SW 1271 (cell line): ENCODE measurements around the gene MSI2.

ENCODE experiments used
- DNase-seq, 2 experiments: peaks; one replicate each; lab custom pipeline; 2025; lab: John Stamatoyannopoulos, UW

MSI2 gene

DNA sequence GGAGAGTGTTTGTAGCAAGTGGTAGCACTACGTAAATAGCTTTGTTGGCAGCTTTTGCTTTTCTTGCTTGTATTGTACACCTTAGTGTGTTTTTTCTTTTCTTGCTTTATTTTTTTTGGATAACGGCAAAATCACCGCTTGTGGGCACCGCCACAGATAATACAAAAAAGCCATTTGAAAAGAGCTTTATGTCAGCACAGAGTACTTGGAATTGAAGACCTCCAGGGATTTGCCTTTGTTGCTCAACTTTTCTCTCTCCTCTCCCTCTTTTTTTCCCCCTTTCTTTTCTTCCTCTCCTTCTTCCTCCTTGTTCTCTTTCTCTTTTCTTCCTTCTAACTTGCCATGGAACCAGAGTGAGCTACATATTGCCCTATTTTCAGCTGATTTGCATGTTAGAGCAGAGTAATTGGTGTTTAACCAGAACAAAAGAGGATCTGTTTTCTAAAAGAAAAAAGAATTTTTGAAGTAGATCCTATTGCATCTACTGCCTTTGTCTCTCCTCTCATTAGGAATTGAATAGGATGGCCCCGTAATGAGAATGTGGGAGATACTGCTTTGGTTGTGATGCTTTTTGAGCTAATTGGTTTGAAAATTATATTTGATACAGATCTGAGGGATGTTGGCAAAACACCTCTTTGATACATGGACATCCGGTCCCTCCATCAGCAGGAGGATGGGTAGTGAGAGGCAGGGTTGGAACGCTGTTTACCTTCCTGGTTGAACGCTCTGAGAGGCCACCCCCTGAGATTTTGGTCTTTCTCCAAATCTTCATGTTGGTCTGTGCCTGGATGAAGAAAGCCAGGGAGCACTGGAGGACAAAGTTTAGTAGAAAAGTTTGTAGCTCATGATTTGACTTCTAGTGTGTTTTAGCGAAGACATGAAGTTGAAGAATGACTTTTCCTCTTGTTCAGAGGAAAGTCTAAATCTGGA, 85.6 kb downstream of the MSI2 start:
- DNase-seq, result no peak

DNA sequence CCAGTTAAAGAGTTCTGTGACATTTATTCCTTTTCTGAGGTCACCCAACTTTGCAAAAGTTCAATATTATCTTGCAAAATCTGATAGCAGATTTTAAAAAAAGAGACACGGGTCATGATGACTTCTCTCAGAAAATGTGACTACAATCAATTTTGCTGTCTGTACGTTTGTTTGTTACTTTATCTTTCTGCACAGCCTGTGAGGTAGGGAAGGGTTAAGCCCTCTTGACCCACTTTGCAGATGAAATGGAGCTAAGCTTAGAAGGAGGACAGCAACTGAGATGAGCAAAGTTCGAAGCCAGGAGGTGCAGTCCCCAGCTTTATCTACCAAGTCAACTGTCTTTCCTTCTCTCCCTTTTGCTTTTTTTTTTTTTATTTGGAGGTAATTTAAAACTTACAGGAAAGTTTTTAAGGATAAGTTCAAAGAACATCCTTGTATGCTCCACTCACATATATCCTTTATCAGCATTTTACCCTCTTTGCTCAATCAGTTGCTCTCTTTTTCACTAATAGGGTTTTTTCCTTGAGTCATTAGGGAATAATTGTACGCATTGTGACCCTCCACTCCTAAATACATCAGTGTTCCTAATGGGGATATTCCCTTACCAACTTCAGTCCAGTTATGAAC, 86.8 kb downstream of the MSI2 start:
- DNase-seq, result no peak

DNA sequence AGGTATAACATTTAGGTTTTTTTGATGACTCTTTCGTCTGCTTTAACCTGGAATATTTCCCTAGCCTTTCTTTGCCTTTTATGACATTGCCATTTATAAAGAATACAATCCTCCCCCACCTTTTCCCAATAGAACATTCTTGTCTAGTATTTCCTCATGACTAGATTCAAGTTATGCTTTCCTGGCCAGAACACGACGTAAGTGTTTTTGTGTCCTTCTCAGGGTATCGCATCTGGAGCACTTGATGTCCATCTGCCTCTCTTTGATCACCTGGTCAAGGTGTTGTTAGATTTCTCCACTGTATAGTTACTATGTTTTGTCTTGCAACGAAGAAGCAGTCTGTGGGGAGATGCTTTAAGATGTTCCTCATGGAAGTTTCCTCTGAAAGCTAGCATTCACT, 87.4 kb downstream of the MSI2 start:
- no peak for DNase-seq

DNA sequence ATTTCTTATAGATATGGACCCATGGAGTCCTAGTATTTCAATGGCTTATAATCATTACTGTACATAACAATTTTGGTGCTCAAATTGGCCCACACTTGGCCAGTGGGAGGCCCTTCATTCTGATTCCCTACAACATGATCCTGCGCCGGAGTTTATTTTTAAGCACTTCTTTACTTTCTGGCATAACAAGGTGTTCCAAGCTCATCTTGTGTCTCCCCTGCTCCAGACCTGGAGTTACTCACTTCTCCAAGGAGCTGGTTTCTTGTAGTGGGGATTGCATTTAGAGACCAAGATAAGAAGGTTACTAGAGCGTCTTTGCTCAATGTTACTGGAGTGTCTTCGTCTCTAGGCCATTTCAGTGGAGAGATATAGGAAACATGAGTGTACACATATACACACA, 87.9 kb downstream of the MSI2 start:
- no peak for DNase-seq

DNA sequence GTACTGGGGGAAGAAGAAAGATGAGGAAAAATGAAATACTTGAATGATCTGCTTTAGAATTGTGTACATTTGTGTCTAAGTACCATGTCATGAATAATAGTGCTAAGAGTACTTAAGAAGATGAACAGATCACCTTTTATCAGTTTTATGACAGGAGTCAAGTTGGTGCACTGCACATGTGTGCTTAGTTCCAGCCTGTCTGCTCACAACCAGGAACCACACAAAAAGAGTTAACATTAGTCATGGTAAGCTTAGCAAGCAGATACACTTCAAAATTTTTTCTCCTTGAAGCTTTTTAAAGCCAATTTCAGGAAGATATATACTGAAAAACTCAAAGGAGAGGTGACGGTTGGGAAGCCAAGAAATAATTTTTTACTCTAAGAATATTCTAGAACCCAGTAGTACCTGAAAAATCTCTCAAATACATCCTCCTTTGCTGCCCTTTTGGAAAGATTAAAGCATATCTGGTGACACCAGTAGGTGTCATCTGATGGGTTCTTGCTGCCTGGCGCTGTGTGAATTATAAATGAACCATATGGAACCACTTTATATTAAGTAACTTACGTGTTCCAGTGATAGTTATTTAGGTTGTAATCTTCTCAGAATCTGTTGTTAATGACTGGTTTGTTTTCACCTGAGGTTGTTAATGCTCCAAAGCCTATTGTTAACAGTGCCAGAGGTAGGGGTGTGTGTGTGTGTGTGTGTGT, 93.4 kb downstream of the MSI2 start:
- no peak for DNase-seq

DNA sequence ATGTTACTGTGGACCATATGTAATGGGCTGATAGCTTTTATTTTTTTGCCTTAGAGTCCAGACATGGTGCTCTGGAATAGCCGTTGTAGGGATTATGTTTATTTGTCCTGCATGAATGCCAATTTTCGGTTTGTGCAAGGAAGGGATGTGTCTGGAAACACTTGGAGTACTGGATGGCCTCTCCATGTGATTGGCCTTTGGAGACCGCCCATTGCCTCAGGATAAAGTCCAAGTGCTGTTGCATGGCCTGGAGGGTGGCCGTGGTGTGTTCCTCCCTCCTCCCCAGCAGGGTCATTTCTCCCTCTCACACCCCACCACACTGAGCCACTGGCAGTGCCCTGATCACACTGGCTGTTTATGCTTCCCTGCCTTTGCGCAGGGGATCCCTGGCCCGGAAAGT, 93.9 kb downstream of the MSI2 start:
- DNase-seq, result no peak

DNA sequence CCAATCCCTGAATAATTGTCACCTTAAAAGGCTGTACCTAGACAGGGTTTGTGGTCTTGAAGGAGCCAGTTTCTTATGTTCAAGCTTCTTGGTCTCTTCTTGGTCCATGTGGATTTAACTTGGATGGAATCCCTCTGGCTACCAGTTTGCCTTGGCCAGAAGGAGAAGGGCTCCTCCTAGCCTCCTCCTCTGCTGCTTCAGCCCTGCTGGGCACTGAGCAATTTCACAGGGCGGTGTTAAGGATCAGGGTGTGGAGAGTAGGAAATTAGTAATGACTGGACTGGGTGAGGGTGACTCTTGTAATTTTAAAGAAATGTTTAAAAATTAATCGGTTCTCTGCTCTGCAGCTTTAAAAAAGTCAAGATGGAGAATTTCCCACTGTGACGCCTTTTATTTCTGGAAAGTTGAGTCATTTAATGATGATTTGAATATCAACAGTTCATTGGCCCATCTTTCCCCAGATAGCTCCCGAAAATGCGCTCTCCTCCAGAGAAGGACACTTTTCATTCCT, 96.4 kb downstream of the MSI2 start:
- no peak for DNase-seq

DNA sequence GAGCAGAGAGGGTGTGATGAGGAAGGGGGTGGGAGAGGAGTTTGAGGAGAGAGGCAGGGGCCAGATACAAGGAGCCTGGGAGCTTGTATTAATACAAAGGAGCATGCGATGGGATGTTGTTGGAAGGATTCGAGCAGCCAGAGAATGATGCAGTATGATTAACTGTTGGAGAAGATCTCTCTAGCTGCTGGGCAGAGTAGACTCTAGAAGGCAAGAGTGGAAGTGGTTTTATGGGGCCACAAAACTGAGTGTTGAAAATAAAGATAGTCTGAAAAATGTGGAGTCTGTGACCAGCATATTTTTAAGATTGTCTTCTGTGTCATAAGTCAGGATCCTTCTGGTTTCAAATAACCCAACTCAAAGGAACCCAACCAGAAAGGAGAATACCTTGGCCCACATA, 98.3 kb downstream of the MSI2 start:
- DNase-seq, result no peak

DNA sequence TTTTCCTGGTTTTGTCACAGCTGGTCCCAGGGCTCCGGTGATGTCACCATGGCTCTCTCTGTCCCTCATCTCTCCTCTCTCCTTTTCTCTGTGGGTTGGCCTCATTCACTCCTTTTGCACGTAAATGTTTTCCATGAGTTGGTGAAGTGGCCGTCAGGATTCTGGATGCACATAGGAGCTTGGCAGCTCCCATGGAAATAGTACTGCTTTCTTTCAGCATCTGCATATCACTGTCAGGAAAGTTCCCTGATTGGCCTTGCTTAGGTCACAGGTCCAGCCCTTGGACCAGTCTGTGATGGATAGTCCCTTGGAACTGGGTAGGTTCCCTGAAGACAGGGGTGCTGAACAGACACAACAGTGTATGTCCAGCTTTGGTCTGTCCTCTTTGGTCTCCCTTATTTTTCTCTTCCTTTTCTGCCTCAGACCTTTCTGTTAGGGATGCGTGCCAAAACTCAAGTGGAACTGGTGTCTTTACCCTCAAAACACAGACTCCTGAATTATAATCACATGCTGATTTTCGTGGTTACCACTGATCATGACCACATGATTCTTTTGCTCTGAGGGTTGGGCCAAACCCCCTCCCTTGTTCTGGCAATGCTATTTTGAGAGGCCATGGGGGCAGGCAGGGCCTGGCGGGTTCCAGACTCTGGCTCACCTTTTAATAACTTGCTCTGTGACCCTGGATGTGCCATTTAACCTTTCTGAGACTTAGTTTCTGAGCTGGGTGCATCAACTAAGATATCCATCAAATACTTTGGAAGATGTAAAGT, 99.0 kb downstream of the MSI2 start:
- DNase-seq, result no peak

DNA sequence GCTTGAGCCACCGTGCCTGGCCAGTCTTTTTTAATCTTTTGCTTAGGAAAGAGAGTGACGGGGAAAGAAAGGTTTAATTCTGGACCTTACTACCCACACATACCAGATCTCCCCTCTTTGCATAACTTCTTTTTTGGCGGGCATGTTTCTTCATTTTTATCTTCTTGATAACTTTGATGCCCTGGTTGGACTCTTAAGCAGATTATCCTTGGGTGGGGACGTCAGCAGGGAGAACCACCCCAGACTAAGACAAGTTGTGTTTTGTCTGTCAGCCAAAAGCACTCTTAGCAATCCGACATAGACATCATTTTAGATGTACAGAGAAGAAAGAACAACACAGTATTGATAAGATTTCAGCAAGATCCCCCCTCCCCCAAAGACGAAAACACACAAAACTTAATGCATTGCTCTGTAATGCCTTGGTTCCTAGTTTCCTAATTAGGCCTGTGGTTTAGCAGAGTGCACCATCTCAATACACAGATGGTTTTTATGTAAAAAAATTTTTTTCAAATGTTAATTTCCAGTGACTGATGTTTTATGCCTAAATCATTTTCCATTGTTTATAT, 99.9 kb downstream of the MSI2 start:
- DNase-seq, result no peak

DNA sequence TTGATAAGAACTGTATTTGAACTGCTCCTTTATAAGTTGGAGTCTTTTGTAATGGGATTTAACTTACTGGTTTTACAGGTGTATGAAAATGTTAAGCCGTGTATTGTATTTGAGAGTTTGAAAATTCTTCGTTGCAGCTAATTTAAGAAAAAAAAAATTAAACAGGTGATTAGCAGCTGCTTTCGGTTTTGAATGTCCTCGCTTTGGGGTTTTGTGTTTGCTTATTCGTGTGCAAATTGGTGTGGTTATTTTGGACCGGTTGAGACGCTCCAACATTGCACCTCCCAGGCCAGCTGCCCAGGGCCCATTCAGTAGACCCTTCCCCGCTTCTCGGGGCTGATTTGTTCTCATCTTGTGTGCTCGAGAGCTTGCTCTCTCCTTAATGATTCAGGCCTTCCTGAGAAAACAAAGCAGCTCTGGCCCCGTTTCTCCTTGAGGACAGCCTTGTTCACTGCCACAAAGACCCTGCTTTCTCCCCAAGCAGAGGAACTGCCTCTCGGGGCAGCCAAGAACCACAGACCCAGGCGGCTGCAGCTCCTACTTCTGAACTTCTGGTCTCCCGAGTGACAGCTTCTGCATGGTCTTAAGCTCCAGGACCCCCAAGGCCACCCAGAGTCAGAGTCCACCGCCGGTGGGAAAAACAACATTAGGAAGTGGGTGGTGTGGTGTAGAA, 100.5 kb downstream of the MSI2 start:
- no peak for DNase-seq

DNA sequence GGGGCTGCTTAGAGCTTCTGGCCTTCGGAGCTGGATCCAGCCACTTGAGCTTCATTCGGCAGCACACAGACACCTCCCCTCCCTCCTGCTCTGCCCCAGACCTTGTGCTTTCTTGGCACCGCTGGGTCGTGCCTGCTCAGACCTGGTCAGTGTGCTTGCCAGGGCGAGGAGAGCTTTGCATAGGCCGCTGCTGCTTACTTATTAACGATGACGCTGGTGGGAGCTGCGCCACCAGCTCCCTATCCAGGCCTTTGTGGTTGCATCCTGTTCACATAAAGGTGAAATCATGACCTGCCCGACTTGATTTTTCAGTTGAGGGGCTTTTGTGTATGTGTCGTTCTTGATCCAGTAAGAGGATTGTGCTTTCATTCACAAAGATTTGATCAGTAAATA, 101.1 kb downstream of the MSI2 start:
- no peak for DNase-seq

DNA sequence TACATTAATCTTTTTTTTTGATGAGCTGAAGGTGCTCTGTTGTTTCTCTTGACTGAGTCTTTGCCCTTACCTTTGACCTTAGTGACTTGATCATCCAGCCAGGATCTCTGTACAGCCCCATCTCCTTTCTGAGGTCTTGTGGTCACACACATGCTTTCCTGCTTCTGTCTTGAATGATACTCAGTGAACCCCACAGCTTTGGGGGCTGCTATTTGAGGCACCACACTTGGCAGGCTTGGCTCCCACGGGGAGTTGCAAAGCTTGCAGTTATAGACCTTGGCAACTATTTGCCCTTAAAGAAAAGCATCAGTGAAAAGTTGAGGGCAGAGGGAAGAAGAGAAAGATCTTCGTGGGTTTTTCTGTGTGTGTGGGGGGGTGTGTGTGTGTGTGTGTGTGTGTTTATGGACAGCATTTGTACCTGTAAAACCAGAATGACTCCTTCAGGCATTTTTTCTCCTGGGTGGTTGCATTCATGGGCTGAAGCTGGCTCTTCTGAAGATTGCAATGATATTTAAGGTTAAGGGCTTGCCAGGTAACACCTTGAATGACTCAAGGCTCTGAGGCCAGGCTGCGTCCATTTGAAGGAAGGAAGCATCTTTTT, 101.6 kb downstream of the MSI2 start:
- no peak for DNase-seq

DNA sequence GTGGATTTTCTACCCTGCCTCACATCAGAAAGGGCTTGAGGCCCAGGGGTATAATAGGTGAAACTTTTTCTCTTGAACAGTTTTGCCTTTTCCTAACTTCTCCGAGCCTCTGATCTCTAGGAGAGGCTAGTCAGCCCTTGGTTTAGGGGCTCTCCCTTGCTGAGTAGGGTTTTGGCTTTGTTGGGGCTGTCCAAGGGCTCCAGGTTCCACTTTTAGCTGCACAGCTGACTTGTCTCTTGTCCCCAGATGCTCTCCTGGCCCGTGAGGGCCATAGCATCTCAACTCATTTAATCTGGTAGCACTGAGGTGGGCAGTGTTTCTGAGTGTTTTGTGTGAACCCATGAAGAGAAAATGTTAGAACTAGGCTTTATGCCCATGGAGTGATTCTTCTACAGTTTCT, 103.9 kb downstream of the MSI2 start:
- no peak for DNase-seq

DNA sequence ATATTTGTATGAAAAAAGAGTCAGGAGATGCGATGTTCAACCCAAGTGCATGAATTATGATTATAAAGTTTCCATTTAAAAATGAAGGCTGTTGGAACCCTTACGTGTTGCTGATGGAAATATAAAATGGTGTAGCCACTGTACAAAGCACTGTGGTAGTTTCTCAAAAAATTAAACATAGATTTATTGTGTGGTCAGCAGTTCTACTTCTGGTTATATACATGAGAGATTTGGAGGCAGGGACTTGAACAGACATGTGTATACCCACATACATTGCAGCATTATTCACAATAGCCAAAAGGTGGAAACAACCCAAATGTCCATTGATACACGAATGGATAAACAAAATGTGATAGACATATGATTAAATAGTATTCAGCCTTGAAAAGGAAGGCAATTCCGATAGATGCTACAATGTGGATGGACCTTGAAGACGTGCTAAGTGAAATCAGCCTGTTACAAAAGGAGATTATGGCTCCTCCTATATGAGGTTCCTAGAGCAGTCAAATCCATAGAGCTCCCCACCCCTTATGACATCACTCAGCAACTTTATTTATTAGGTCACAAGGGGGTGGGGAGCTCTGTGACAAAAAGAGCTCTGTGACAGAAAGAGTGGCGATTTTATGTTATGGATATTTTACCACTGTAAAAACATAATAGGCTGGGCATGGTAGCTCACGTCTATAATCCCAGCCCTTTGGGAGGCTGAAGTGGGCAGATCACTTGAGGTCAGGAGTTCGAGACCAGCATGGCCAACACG, 106.7 kb downstream of the MSI2 start:
- no peak for DNase-seq

DNA sequence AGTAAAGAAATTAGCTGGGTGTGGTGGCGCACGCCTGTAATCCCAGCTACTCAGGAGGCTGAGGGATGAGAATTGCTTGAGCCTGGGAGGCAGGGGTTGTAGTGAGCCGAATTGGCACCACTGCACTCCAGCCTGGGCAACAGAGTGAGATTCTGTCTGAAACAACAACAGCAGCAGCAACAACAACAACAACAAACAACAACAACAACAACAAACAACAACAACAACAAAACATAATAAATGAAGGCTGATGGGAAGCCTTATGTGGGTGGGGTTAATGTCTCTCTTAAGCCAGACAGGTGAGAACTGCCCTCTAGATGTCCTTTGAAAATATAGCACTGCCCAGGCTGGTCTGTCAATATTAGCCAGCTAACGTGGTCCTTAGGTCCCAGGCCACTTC, 107.3 kb downstream of the MSI2 start:
- DNase-seq, result no peak

DNA sequence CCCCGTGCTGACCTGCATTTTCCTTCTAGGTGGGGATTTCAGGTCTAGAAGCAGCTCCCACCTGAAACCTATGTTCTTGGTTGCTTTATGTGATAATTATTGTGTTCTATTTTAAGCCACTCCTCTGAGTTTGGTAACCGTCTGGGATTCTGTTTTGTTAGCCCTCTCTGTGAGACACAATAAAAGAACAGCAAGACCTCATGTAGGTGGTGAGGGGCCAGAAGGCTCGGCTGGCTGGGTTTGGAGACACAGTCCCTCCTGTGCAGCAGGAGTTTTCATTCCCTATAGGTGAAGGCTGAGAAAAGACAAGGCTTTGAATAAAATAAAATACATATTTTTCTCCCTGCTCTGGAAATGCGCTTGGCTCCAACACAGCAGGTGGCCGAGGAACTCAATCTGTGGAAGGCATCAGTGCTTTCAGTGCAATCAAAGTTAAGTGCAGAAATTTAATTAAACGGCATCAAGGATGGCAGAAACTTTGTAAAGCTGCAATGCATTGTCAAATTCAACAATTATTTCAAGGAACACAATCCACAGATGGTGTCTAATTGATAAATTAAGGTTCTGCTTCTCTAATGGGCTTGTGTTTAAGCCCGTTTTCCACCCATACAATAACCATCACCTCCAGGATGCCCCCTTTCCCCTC, 107.8 kb downstream of the MSI2 start:
- no peak for DNase-seq

DNA sequence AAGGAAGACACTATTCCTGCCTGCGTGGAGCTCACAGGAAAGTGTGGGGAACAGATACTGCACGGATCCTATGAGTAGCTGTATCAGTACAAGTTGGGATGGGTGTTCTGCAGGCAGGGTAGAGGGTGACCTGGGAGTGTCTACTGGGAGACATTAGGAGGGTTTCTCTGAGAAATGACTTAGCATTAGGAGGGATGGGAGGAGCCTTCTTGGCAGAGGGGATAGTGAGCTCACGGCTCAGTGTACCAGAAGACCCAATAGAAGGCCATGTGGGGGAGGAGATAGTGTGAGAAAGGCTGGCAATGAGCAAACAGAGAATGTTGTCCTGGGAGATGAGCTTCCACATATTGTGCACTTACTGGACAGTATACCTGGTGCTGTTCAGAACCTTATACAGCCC, 109.1 kb downstream of the MSI2 start:
- no peak for DNase-seq

DNA sequence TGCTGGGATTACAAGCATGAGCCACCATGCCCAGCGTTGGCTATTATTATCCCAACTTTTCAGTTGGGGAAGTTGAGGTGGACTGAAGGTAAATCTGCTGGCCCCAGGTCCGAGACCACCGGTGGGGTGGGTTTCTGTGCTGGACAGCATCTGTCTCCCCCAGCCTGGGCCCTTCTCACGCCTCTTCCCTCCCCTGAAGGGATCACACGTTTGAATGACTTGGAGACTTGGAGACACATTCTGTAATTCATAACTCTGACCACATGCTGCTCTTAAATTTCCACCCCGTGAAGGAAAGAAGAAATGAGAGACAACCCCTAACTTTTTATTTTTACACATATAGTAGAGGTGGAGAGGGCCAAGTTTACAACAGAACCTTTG, 109.8 kb downstream of the MSI2 start:
- no peak for DNase-seq
